Progenitor cell of endocrine pancreas (in vitro differentiated cells): ENCODE measurements around the gene PRKCSH. TPM values are rescaled to one million over a fixed set of nuclear protein-coding genes. Genes with fewer than 3 reads are reported as not detected.

Experiments
- DNase-seq: peaks from one replicate; pipeline ENCODE4 v3.0.0; 2021; ENCODE audit warnings: low spot score; ENCODE audit not compliant: unreplicated experiment
- H3K27ac Mint-ChIP-seq: 2 replicates; pipeline ENCODE4 v1.8.0; 2021; ENCODE audit warnings: mild to moderate bottlenecking, moderate library complexity, mixed read lengths
- H3K27me3 Mint-ChIP-seq: 2 replicates; pipeline ENCODE4 v1.8.0; 2021; ENCODE audit warnings: mixed read lengths
- H3K36me3 Mint-ChIP-seq: 2 replicates; pipeline ENCODE4 v1.8.0; 2022; ENCODE audit warnings: mixed read lengths; ENCODE audit not compliant: insufficient read depth
- H3K4me1 Mint-ChIP-seq: 2 replicates; pipeline ENCODE4 v1.8.0; 2021; ENCODE audit warnings: low read depth, mixed read lengths
- H3K4me3 Mint-ChIP-seq: 2 replicates; pipeline ENCODE4 v1.8.0; 2021; ENCODE audit warnings: low read depth, mild to moderate bottlenecking, moderate library complexity, mixed read lengths
- H3K9me3 Mint-ChIP-seq: 2 replicates; pipeline ENCODE4 v1.8.0; 2021; ENCODE audit warnings: low read depth, mixed read lengths
- CTCF ChIP-seq: fragments of 200-600 bp; sonication (generic); IDR thresholded peaks from one replicate; pipeline ENCODE4 v1.5.0; 2021; ENCODE audit warnings: antibody characterized with exemption, mild to moderate bottlenecking; ENCODE audit not compliant: unreplicated experiment
- total RNA-seq: library from RNA; stranded (reverse); gene quantifications from 2 replicates; pipeline ENCODE4 v1.2.1, GENCODE V29; 2021

PRKCSH gene
- total RNA-seq, 1 donor from 2014 or later = 437 TPM

DNA sequence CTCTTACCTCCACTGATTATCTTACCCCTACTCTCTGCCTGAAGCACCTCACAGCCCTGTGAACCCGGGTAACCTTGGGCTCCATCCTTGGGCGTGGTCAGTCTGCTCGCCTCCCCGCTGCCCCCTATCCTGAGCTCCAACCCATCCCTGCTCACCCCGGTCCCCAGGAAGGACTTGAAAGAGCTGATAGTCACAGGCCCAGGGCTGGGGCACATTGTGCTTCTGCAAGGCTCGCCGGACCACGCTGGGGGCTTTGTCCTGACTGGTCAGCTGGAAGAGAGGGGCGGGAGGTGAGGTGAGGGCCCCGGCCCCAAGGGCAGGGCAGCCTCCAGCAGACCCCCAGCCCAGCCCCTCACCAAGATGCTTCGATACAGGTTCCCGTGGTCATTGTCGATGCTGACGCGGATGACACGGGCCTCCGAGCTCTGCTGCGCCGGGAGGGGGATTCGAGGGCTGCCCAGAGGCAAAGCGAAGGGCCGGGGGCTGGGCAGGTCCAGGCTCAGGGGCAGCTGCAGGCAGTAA is 38.3 kb upstream of the PRKCSH start:
- peaks cover 24% of the 10 kb centered on the region for H3K36me3 Mint-ChIP-seq

DNA sequence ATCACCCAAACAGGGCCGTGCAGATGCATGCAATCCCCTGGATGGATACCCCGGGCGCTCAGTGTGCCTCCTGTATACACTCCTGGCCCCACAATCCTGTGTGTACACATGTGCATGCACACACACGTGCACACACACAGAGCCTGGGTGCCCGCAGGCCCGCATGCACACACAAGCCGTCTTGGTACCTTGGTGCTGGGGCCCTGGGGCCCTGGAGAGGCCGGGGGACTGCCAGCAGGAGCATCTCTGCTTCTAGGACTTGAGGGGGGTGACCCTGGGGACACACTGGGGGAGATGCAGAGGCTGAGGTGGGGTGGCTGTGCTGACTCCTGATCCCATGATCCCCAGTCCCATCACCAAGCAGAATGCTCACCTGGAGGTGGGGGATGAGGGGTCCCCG is 35.8 kb upstream of the PRKCSH start:
- Mint-ChIP-seq H3K4me3 (no peak overlapping the region), H3K36me3 (peaks cover 18% of the 10 kb centered on the region), H3K4me1 (no peaks in the 10 kb centered on the region), H3K9me3 (no peaks in the 10 kb centered on the region), H3K27ac (no peak overlapping the region), H3K27me3 (no peaks in the 10 kb centered on the region)
- no peak for TF ChIP-seq CTCF
- DNase-seq = no peak

More for the DNA sequence above, 38.3 kb upstream of the PRKCSH start:
- Mint-ChIP-seq H3K9me3 (no peaks in the 10 kb centered on the region), H3K4me3 (no peak overlapping the region), H3K4me1 (no peaks in the 10 kb centered on the region), H3K27ac (no peak overlapping the region), H3K27me3 (no peaks in the 10 kb centered on the region)
- TF ChIP-seq CTCF = no peak
- no peak for DNase-seq

- Mint-ChIP-seq H3K4me1 (no peaks in the 10 kb centered on the region), H3K4me3 (no peak overlapping the region)
- TF ChIP-seq CTCF = no peak
Measured at GRCh38 chr19:11400798-11401197, 34.6 kb upstream of the PRKCSH start.

DNA sequence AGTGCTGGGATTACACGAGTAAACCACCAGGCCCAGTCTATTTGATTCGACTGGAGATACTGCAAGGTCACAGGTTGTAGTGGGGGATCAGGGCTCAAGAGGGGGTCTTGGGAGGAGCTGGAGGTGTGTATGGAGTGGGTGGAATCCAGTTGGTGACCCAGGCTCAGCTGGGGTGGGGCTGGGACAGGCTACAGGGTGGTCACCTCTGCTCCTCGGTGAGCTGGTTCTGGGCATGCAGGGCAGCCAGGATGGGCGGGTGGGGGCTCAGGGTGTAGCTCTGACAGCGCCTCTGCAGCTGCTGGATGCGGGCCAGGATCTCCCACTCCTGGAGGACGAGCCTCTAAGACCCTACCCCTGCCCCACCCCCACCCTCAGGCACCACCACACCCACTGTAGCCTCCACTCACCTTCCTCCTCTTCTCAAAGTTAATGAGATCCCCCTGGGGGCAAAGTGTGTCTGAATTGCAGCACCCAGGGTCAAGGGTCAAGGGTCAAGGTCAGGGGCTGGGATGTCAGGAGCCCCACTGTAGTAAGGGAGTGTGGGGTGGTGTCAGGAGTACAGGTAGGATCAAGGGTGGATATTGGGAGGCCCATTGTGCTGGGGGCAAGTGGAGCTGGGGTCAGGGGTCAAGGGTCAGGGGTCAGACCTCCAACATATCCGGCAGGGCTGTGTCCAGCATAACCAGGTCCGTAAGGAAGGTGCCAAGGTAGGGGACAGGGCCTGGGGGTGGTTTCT is 33.5 kb upstream of the PRKCSH start:
- H3K27me3 Mint-ChIP-seq = no peaks in the 10 kb centered on the region
- no peak for DNase-seq
- TF ChIP-seq CTCF = no peak
- H3K4me3 Mint-ChIP-seq = no peak overlapping the region
- no peak overlapping the region for H3K27ac Mint-ChIP-seq
- no peaks in the 10 kb centered on the region for H3K4me1 Mint-ChIP-seq
- H3K9me3 Mint-ChIP-seq = no peaks in the 10 kb centered on the region
- peaks cover 17% of the 10 kb centered on the region for H3K36me3 Mint-ChIP-seq

More at GRCh38 chr19:11400798-11401197, 34.6 kb upstream of the PRKCSH start:
- DNase-seq = no peak
- Mint-ChIP-seq H3K9me3 (no peaks in the 10 kb centered on the region), H3K36me3 (peaks cover 19% of the 10 kb centered on the region), H3K27ac (no peak overlapping the region), H3K27me3 (no peaks in the 10 kb centered on the region)

DNA sequence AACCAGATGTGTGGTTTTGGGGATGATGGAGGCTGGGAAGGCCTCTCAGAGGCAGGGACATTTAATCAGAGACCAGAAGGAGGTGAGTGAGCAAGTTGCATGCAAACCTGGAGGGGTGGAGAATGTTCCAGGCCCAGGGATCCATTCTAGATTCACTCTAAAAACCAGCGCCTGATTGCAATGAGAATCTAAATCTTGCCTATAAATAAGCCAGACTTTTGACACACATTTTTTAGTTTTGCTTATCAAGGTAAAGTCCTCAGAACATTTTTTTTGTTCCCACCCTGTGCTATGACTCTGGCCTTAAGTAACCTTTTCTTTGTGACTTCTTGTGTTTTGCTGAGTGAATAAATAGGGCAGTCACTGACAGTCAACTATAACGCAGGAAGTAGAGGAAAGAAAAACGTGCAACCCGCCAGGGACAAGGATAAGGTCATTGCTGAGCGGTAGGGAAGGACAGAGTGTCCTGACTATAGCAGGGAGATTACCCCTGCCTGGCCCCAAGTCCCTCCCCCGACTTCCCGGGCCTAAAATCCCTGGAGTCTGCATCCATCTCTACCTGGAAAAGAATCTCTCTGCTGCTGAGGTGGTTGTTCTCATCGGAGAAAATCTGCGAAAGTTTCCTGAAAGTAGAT is 30.7 kb upstream of the PRKCSH start:
- no peak overlapping the region for H3K27ac Mint-ChIP-seq
- no peaks in the 10 kb centered on the region for H3K4me1 Mint-ChIP-seq
- no peak overlapping the region for H3K4me3 Mint-ChIP-seq
- DNase-seq = no peak
- H3K36me3 Mint-ChIP-seq = peaks cover 17% of the 10 kb centered on the region
- H3K9me3 Mint-ChIP-seq = no peaks in the 10 kb centered on the region
- no peaks in the 10 kb centered on the region for H3K27me3 Mint-ChIP-seq
- TF ChIP-seq CTCF = no peak
